ENCODE measurements around the gene CADM2. TPM values are rescaled to one million over a fixed set of nuclear protein-coding genes. Genes with fewer than 3 reads are reported as not detected.

CADM2 gene
- total RNA-seq, 1 donor from 2014 or later, result 4.2 TPM

DNA sequence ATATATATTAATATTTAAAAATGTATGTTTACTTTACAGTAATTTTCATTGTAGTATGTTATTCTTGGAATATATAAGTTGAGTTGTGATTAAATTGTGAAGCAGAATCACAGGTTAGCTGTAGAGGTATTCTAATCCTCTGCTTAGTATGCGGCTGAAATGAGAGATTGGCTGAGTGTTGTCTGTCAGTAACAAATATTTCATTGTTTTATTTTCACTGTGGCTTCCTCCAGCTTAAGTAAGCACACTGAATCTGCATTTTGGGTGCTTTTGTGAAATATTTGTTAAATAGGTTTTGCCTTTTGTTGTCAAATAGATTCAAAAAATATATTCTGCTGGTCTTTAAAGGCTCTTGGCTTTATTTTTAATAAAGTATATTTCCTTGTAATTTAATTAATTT is 357.5 kb downstream of the CADM2 start:
- H3K9ac ChIP-seq (ENCODE audit: low read depth in 1 of 3, low read length in 3 of 3), result no peak overlapping the region
- H3K27me3 ChIP-seq (ENCODE audit: control insufficient read depth in 3 of 3, insufficient read depth in 3 of 3, low read length in 3 of 3), result no peaks in the 10 kb centered on the region
- no peak overlapping the region for H3K4me3 ChIP-seq (ENCODE audit: low read length in 3 of 3)
- no peak overlapping the region for H3K27ac ChIP-seq (ENCODE audit: low read depth, low read length)
- no peaks in the 10 kb centered on the region for H3K4me1 ChIP-seq (ENCODE audit: control insufficient read depth in 3 of 3, insufficient read depth in 3 of 3, low read length in 3 of 3)
- H3K9me3 ChIP-seq (ENCODE audit: control insufficient read depth in 3 of 3, low read length in 3 of 3), result no peaks in the 10 kb centered on the region
- no peaks in the 10 kb centered on the region for H3K36me3 ChIP-seq (ENCODE audit: control insufficient read depth in 3 of 3, insufficient read depth in 3 of 3, low read length in 3 of 3)

DNA sequence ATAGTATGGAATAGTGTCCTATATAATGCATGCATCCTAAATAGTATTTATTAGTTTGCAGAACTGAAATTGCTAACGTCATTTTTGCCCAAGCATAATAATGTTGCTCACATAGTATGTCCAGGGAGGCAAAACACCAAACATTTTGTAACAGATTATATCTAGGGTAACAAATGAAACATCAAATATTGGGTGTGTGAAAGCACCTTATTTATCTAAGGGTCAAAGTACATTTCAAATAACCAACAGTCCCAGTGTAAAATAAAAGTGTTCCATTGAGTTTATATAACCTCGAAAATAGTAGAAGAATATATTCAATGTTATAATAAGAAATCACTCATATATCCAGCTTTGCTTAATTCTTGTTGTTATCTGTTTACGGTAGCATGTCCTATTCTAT is 363.1 kb downstream of the CADM2 start:
- no peak overlapping the region for H3K9ac ChIP-seq (ENCODE audit: low read depth in 1 of 3, low read length in 3 of 3)
- no peak overlapping the region for H3K4me3 ChIP-seq (ENCODE audit: low read length in 3 of 3)
- H3K9me3 ChIP-seq (ENCODE audit: control insufficient read depth in 3 of 3, low read length in 3 of 3), result no peaks in the 10 kb centered on the region
- H3K4me1 ChIP-seq (ENCODE audit: control insufficient read depth in 3 of 3, insufficient read depth in 3 of 3, low read length in 3 of 3), result no peaks in the 10 kb centered on the region
- no peaks in the 10 kb centered on the region for H3K36me3 ChIP-seq (ENCODE audit: control insufficient read depth in 3 of 3, insufficient read depth in 3 of 3, low read length in 3 of 3)
- H3K27me3 ChIP-seq (ENCODE audit: control insufficient read depth in 3 of 3, insufficient read depth in 3 of 3, low read length in 3 of 3), result no peaks in the 10 kb centered on the region
- no peak overlapping the region for H3K27ac ChIP-seq (ENCODE audit: low read depth, low read length)

DNA sequence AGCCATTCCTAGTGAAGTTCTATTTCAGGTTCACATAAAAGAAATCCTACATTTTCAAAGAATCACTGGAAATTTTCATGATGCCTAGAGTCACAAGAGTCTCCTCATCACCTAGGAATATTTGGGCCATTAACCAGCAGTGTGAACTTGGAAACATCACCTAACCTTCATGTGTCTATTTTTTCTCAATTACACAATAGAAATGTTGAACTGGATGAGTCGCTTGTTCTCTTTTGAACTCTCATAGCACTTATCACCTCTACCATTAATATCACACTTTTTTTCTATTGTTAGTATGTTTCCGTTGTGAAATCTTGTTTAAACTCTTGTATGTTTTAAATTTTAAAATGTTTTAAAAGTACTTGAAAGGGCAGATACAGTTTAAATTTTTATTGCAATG is 371.3 kb downstream of the CADM2 start:
- H3K9me3 ChIP-seq (ENCODE audit: control insufficient read depth in 3 of 3, low read length in 3 of 3), result no peaks in the 10 kb centered on the region
- no peak overlapping the region for H3K4me3 ChIP-seq (ENCODE audit: low read length in 3 of 3)
- H3K27me3 ChIP-seq (ENCODE audit: control insufficient read depth in 3 of 3, insufficient read depth in 3 of 3, low read length in 3 of 3), result no peaks in the 10 kb centered on the region
- no peak overlapping the region for H3K9ac ChIP-seq (ENCODE audit: low read depth in 1 of 3, low read length in 3 of 3)
- no peak overlapping the region for H3K27ac ChIP-seq (ENCODE audit: low read depth, low read length)
- H3K36me3 ChIP-seq (ENCODE audit: control insufficient read depth in 3 of 3, insufficient read depth in 3 of 3, low read length in 3 of 3), result no peaks in the 10 kb centered on the region
- no peaks in the 10 kb centered on the region for H3K4me1 ChIP-seq (ENCODE audit: control insufficient read depth in 3 of 3, insufficient read depth in 3 of 3, low read length in 3 of 3)

DNA sequence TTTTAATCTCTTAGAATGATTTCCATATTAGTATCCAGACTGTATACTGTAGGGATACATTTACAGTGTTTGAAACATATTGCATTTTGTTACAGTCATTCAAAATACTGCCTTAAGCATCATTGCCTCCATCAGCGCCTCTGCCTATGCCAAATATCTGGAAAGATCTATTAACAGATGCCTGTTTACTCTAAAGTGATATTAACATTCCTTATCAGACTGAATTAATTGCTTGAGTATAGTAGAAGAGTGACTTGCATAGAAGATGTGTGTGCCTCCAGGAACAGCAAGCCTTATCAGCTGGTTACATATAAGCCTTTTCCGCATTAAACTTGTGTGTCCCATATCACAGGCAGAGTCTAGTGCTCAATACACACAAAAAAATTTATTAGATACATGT is 379.1 kb downstream of the CADM2 start:
- Histone ChIP-seq H3K27ac (ENCODE audit: low read depth, low read length) (no peak overlapping the region), H3K9me3 (ENCODE audit: control insufficient read depth in 3 of 3, low read length in 3 of 3) (no peaks in the 10 kb centered on the region), H3K9ac (ENCODE audit: low read depth in 1 of 3, low read length in 3 of 3) (no peak overlapping the region), H3K4me1 (ENCODE audit: control insufficient read depth in 3 of 3, insufficient read depth in 3 of 3, low read length in 3 of 3) (no peaks in the 10 kb centered on the region), H3K4me3 (ENCODE audit: low read length in 3 of 3) (no peak overlapping the region), H3K27me3 (ENCODE audit: control insufficient read depth in 3 of 3, insufficient read depth in 3 of 3, low read length in 3 of 3) (no peaks in the 10 kb centered on the region), H3K36me3 (ENCODE audit: control insufficient read depth in 3 of 3, insufficient read depth in 3 of 3, low read length in 3 of 3) (no peaks in the 10 kb centered on the region)

DNA sequence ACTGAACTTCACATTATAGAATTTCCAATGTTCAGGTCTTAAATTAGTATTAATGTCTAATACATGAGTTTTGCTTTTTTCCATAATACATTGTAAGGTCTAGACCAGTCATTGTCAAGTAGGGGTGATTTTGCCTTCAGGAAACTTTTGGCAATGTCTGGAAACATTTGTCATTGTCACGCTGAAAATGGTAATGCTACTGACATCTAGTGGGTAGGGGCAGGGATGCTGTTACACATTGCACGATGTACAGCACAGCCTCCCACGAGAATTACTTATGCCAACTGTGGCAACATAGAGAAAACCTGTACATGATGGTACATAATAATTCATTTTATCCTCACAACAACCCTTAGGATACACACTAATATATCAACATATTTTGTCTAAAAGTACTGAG is 384.1 kb downstream of the CADM2 start:
- Histone ChIP-seq H3K36me3 (ENCODE audit: control insufficient read depth in 3 of 3, insufficient read depth in 3 of 3, low read length in 3 of 3) (no peaks in the 10 kb centered on the region), H3K4me3 (ENCODE audit: low read length in 3 of 3) (no peak overlapping the region), H3K9me3 (ENCODE audit: control insufficient read depth in 3 of 3, low read length in 3 of 3) (no peaks in the 10 kb centered on the region), H3K27me3 (ENCODE audit: control insufficient read depth in 3 of 3, insufficient read depth in 3 of 3, low read length in 3 of 3) (no peaks in the 10 kb centered on the region), H3K4me1 (ENCODE audit: control insufficient read depth in 3 of 3, insufficient read depth in 3 of 3, low read length in 3 of 3) (no peaks in the 10 kb centered on the region), H3K9ac (ENCODE audit: low read depth in 1 of 3, low read length in 3 of 3) (no peak overlapping the region), H3K27ac (ENCODE audit: low read depth, low read length) (no peak overlapping the region)

DNA sequence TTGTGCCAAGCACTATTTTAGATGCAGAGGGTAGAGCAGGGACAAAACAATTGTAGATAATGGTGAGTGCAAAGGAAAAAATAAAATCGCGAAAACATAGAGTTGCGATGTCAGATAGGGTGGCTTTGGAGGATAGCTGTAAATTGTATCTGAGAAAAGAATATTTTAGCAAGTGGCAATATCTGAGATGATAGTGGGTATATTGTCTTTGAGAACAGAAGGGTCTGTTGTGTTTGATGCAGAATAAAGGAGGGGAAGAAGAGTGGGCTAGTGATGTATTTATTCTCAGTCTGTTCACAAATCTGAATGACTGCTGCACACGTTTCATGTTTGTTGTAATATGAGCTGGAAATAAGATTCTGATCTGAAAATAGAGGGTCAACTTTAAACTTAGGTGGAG is 396.8 kb downstream of the CADM2 start:
- Histone ChIP-seq H3K4me3 (ENCODE audit: low read length in 3 of 3) (no peak overlapping the region), H3K9me3 (ENCODE audit: control insufficient read depth in 3 of 3, low read length in 3 of 3) (no peaks in the 10 kb centered on the region), H3K27me3 (ENCODE audit: control insufficient read depth in 3 of 3, insufficient read depth in 3 of 3, low read length in 3 of 3) (no peaks in the 10 kb centered on the region), H3K36me3 (ENCODE audit: control insufficient read depth in 3 of 3, insufficient read depth in 3 of 3, low read length in 3 of 3) (no peaks in the 10 kb centered on the region), H3K4me1 (ENCODE audit: control insufficient read depth in 3 of 3, insufficient read depth in 3 of 3, low read length in 3 of 3) (no peaks in the 10 kb centered on the region), H3K27ac (ENCODE audit: low read depth, low read length) (no peak overlapping the region), H3K9ac (ENCODE audit: low read depth in 1 of 3, low read length in 3 of 3) (no peak overlapping the region)

DNA sequence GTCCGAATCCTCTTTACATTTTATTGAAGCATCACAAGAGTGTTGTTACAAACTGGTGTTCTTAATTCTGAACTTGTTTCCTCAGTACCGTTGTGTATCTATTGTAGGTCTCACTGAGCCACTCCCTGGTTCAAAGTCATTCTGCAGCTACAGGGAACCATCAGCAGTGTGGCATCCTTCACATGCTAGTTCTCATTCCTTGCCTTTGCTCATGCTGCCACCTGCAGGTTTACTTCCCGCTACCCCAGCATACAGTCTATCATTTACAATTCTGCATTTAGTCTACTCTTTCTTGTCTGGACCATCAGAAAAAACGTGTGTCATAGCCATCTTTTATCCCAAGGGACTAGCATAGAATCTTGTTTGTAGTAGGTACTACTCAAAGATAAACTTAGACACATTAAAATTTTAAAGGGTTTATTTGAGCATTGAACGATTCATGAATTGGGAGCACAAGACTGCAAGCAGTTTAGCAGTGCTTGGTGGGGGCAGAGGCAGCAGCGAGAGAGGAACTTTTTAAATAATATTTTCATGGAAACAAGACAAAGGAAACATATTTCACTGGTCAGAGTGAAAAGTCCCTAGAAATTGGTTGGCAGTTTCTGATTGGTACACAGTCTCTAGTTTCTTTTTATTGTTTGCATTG is 402.1 kb downstream of the CADM2 start:
- H3K4me1 ChIP-seq (ENCODE audit: control insufficient read depth in 3 of 3, insufficient read depth in 3 of 3, low read length in 3 of 3), result no peaks in the 10 kb centered on the region
- no peak overlapping the region for H3K9ac ChIP-seq (ENCODE audit: low read depth in 1 of 3, low read length in 3 of 3)
- no peak overlapping the region for H3K4me3 ChIP-seq (ENCODE audit: low read length in 3 of 3)
- no peak overlapping the region for H3K27ac ChIP-seq (ENCODE audit: low read depth, low read length)
- H3K27me3 ChIP-seq (ENCODE audit: control insufficient read depth in 3 of 3, insufficient read depth in 3 of 3, low read length in 3 of 3), result no peaks in the 10 kb centered on the region
- no peaks in the 10 kb centered on the region for H3K36me3 ChIP-seq (ENCODE audit: control insufficient read depth in 3 of 3, insufficient read depth in 3 of 3, low read length in 3 of 3)
- H3K9me3 ChIP-seq (ENCODE audit: control insufficient read depth in 3 of 3, low read length in 3 of 3), result no peaks in the 10 kb centered on the region

DNA sequence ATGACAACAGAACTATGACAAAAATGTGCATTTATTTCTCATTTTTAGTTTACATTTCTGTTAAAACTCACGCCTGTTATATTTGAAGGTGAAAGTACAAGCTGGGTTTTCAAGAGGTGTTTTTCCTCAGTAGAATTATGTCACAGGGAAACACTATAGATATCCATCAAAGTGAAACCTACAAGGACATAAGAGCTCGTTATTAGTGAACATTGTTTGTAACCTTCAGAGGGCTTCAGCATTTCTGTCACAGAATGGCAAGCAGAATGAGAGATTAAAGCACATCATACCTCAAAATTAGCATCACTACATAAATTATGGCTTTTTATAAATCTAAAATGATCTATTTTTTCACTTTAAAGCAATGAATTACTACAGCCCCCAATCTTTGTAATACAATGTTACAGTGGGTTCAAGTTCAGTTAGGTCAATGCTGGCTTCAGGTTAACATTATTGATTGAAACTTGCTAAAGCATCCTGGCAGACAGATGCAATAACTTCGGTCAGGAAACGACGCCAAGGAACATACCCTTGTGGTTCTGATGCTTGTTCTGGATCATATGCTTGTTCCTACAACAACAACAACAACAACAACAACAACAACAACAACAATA is 405.6 kb downstream of the CADM2 start:
- Histone ChIP-seq H3K4me1 (ENCODE audit: control insufficient read depth in 3 of 3, insufficient read depth in 3 of 3, low read length in 3 of 3) (no peaks in the 10 kb centered on the region), H3K4me3 (ENCODE audit: low read length in 3 of 3) (no peak overlapping the region), H3K9me3 (ENCODE audit: control insufficient read depth in 3 of 3, low read length in 3 of 3) (no peaks in the 10 kb centered on the region), H3K27ac (ENCODE audit: low read depth, low read length) (no peak overlapping the region), H3K27me3 (ENCODE audit: control insufficient read depth in 3 of 3, insufficient read depth in 3 of 3, low read length in 3 of 3) (no peaks in the 10 kb centered on the region), H3K9ac (ENCODE audit: low read depth in 1 of 3, low read length in 3 of 3) (no peak overlapping the region), H3K36me3 (ENCODE audit: control insufficient read depth in 3 of 3, insufficient read depth in 3 of 3, low read length in 3 of 3) (no peaks in the 10 kb centered on the region)

DNA sequence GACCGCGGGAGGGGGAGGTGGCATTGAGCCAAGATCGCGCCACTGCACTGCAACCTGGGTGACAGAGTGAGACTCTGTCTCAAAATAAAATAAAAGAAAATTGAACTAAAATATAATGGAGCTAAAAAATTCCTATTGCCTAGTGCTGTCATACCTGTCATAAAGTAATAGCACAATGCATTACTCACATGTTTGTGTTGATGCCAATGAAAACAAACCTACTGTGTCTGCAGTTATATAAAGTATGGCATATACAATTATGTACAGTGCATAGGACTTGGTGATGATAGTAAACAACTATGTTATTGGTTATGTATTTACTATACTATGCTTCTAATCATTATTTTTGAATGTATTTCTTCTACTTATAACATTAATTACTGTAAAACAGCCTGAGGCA is 411.6 kb downstream of the CADM2 start:
- Histone ChIP-seq H3K4me1 (ENCODE audit: control insufficient read depth in 3 of 3, insufficient read depth in 3 of 3, low read length in 3 of 3) (no peaks in the 10 kb centered on the region), H3K9ac (ENCODE audit: low read depth in 1 of 3, low read length in 3 of 3) (no peak overlapping the region), H3K27me3 (ENCODE audit: control insufficient read depth in 3 of 3, insufficient read depth in 3 of 3, low read length in 3 of 3) (no peaks in the 10 kb centered on the region), H3K9me3 (ENCODE audit: control insufficient read depth in 3 of 3, low read length in 3 of 3) (no peaks in the 10 kb centered on the region), H3K27ac (ENCODE audit: low read depth, low read length) (no peak overlapping the region), H3K36me3 (ENCODE audit: control insufficient read depth in 3 of 3, insufficient read depth in 3 of 3, low read length in 3 of 3) (no peaks in the 10 kb centered on the region), H3K4me3 (ENCODE audit: low read length in 3 of 3) (no peak overlapping the region)

DNA sequence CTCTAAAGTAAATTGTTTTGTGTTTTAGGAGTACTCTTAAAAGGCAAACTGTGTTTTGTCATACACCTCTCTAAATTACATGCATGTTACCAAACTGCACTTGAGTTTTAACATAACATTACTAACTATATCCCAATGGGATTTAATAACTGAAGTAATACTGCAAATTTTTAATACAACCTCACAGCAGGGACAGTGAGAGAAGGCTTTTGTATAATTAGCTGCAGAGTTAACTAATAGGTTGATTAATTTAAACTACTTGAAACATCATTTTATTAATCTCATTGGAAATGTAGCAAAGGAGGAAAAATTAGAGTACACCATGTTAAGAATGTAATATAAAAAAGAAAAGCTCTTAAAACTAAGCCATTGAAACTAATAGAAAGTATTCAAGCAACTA is 417.3 kb downstream of the CADM2 start:
- no peak overlapping the region for H3K4me3 ChIP-seq (ENCODE audit: low read length in 3 of 3)
- H3K4me1 ChIP-seq (ENCODE audit: control insufficient read depth in 3 of 3, insufficient read depth in 3 of 3, low read length in 3 of 3), result no peaks in the 10 kb centered on the region
- no peaks in the 10 kb centered on the region for H3K36me3 ChIP-seq (ENCODE audit: control insufficient read depth in 3 of 3, insufficient read depth in 3 of 3, low read length in 3 of 3)
- H3K9me3 ChIP-seq (ENCODE audit: control insufficient read depth in 3 of 3, low read length in 3 of 3), result no peaks in the 10 kb centered on the region
- no peak overlapping the region for H3K27ac ChIP-seq (ENCODE audit: low read depth, low read length)
- no peaks in the 10 kb centered on the region for H3K27me3 ChIP-seq (ENCODE audit: control insufficient read depth in 3 of 3, insufficient read depth in 3 of 3, low read length in 3 of 3)
- no peak overlapping the region for H3K9ac ChIP-seq (ENCODE audit: low read depth in 1 of 3, low read length in 3 of 3)
